Prostate gland (tissue), 2 donors: ENCODE data around the gene TGFBR3L.

ENCODE experiments used
- CTCF ChIP-seq, 4 experiments: fragments of 200-600 bp in 2 of 4; fragments of 450-650 bp in 2 of 4; sonication (generic) in 2 of 4; IDR thresholded peaks; 1 replicate in 3 of 4; 2 replicates in 1 of 4; pipeline ENCODE4 v1.5.1; 2016 to 2019; ENCODE audit warnings: antibody characterized with exemption in 4 of 4, mild to moderate bottlenecking in 2 of 4, moderate library complexity in 2 of 4
- POLR2AphosphoS5 ChIP-seq: sonication (generic); formaldehyde crosslinking; IDR thresholded peaks from one replicate; pipeline ENCODE4 v1.6.1; 2017; ENCODE audit warnings: antibody characterized with exemption

DNA sequence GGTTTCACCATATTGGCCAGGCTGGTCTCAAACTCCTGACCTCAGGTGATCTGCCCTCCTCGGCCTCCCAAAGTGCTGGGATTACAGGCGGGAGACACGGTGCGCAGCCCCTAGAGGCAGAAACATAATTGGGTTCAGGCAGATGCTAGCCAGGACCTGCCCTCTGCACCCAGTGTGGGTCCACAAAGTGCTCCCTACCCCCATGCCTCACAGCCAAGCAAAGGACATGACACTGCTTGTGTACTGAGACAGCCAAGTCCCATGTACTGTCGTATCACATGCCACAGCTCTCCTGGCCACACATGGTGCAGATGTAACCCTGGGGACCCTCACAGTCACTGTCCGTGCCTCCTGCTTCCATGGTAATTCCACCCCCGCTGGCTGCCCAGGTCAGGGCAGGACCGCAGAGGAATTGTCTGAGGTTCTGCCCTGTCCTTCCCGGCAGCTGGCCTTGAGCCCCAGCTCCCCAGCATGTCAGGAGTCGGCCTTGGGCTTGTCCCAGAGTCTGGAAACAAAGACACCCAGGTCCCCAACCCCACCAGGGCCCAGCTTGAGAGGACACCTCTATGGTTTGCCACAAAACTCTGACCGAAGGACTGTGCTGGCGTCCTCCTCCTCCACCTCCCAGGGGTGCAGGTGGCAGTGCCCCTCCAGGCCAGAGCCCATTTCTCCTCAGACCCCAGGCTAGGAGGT lies 48.1 kb upstream of the TGFBR3L start:
- TF ChIP-seq POLR2AphosphoS5: no peak
- TF ChIP-seq CTCF (IDR thresholded peaks at IDR 0.05): no peak
